Measurements from ENCODE around the gene EBNA1BP2.

- TF ChIP-seq CTCF (IDR thresholded peaks at IDR 0.05) (no peak), POLR2A (IDR thresholded peaks at IDR 0.05) (no peak)
These were observed 16.0 kb upstream of the EBNA1BP2 start for GRCh38 chr1:43188106-43188505.

All from testis (tissue), 2 donors.